Ovary (tissue), 3 donors: ENCODE measurements around the gene HYKK.
"Not testable (repeated sequence)": the region's sequence is repeated elsewhere in the genome, so short reads cannot be mapped to it uniquely, and the experiment has no call there.

Experiments
- POLR2A ChIP-seq: fragments of 450-650 bp; IDR thresholded peaks from one replicate; pipeline ENCODE4 v1.6.1; 2017; ENCODE audit warnings: antibody characterized with exemption, mild to moderate bottlenecking, moderate library complexity
- TF ChIP-seq, protein P1 (sequence below), 3 donors: fragments of 450-650 bp in 2 of 3; fragments of 200-600 bp in 1 of 3; IDR thresholded peaks; one replicate each; pipeline versions ENCODE4 v1.5.1 to v1.8.0; 2016 to 2022; ENCODE audit warnings: antibody characterized with exemption in 3 of 3, mild to moderate bottlenecking in 1 of 3
- donor health status: DM: no; HTN: no; CAD: no.

DNA sequence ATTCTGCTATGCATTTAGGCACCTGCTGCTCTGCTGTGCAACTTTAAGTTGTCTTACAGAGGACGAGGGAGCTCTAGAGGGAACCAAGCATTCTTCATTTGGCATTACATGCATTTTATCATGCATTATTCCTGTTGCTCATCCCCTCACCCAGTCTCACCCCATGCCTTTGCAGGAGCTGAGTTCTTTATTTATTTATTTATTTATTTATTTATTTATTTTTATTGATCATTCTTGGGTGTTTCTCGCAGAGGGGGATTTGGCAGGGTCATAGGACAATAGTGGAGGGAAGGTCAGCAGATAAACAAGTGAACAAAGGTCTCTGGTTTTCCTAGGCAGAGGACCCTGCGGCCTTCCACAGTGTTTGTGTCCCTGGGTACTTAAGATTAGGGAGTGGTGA lies 12.7 kb downstream of the HYKK start:
- TF ChIP-seq, protein P1, sequence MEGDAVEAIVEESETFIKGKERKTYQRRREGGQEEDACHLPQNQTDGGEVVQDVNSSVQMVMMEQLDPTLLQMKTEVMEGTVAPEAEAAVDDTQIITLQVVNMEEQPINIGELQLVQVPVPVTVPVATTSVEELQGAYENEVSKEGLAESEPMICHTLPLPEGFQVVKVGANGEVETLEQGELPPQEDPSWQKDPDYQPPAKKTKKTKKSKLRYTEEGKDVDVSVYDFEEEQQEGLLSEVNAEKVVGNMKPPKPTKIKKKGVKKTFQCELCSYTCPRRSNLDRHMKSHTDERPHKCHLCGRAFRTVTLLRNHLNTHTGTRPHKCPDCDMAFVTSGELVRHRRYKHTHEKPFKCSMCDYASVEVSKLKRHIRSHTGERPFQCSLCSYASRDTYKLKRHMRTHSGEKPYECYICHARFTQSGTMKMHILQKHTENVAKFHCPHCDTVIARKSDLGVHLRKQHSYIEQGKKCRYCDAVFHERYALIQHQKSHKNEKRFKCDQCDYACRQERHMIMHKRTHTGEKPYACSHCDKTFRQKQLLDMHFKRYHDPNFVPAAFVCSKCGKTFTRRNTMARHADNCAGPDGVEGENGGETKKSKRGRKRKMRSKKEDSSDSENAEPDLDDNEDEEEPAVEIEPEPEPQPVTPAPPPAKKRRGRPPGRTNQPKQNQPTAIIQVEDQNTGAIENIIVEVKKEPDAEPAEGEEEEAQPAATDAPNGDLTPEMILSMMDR (IDR thresholded peaks at IDR 0.05), result not testable (repeated sequence)
- TF ChIP-seq POLR2A, result not testable (repeated sequence)
